ENCODE measurements around the gene FLAD1. TPM values are rescaled to one million over a fixed set of nuclear protein-coding genes. Genes with fewer than 3 reads are reported as not detected.
A peak's percentile ranks its signal among the peaks of the same experiment; 100 is the strongest.

FLAD1 gene
- total RNA-seq, 1 experiment from 2014 or later: 72.8 TPM

- ATAC-seq (peak; percentile 1; the same call in 1 of the 2 replicates), DNase-seq (ENCODE audit: low read depth, low spot score) (no peak)
- H3K27ac ChIP-seq (ENCODE audit: low read length): peak overlapping the region; percentile 99
- TF ChIP-seq SIN3A (IDR thresholded peaks at IDR 0.05; ENCODE audit: borderline replicate concordance, insufficient read depth, low read depth, low read length) (no peak), TCF7L2 (IDR thresholded peaks at IDR 0.05; ENCODE audit: low read depth, low read length) (no peak), POLR2AphosphoS5 (IDR thresholded peaks at IDR 0.05; ENCODE audit: low read depth, low read length) (peak; percentile 26; the same call in 1 of the 2 replicates), CTCF (IDR thresholded peaks at IDR 0.05) (no peak)
- TF ChIP-seq, protein P1, sequence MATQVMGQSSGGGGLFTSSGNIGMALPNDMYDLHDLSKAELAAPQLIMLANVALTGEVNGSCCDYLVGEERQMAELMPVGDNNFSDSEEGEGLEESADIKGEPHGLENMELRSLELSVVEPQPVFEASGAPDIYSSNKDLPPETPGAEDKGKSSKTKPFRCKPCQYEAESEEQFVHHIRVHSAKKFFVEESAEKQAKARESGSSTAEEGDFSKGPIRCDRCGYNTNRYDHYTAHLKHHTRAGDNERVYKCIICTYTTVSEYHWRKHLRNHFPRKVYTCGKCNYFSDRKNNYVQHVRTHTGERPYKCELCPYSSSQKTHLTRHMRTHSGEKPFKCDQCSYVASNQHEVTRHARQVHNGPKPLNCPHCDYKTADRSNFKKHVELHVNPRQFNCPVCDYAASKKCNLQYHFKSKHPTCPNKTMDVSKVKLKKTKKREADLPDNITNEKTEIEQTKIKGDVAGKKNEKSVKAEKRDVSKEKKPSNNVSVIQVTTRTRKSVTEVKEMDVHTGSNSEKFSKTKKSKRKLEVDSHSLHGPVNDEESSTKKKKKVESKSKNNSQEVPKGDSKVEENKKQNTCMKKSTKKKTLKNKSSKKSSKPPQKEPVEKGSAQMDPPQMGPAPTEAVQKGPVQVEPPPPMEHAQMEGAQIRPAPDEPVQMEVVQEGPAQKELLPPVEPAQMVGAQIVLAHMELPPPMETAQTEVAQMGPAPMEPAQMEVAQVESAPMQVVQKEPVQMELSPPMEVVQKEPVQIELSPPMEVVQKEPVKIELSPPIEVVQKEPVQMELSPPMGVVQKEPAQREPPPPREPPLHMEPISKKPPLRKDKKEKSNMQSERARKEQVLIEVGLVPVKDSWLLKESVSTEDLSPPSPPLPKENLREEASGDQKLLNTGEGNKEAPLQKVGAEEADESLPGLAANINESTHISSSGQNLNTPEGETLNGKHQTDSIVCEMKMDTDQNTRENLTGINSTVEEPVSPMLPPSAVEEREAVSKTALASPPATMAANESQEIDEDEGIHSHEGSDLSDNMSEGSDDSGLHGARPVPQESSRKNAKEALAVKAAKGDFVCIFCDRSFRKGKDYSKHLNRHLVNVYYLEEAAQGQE (IDR thresholded peaks at IDR 0.05; ENCODE audit: insufficient read depth in 1 of 2, low read depth in 2 of 2, low read length in 1 of 2): no peak
- intact Hi-C loops (cut with micrococcal nuclease; ENCODE audit: unreplicated experiment) (no loop called here), in situ Hi-C loops (cut with HindIII; ENCODE audit: low pct_unique_long_range_greater_than_20kb, low sequenced_read_pairs) (no loop called here)
- peaks cover 40% of the 10 kb centered on the region for H3K4me1 ChIP-seq (ENCODE audit: control insufficient read depth, insufficient read depth, low read length)
- no peaks in the 10 kb centered on the region for H3K9me3 ChIP-seq (ENCODE audit: control insufficient read depth, insufficient read depth, low read depth, low read length)
- ChIA-PET CTCF (no interaction called here), POLR2A (no interaction called here)
- H3K27me3 ChIP-seq (ENCODE audit: control insufficient read depth, insufficient read depth, low read length): no peaks in the 10 kb centered on the region
- H3K36me3 ChIP-seq (ENCODE audit: control insufficient read depth, insufficient read depth, low read length): peaks cover 5% of the 10 kb centered on the region; the same call in 1 of the 2 replicates
- H3K4me3 ChIP-seq (ENCODE audit: low read depth in 2 of 2, low read length in 2 of 2): peak overlapping the region; percentile 80 to 98; a peak in 3 of 4 replicates
- TSS peak; percentile 59 for BruUV-seq (replicated peaks)
Observed at GRCh38 chr1:155005076-155006011, 22.2 kb downstream of the FLAD1 start.

DNA sequence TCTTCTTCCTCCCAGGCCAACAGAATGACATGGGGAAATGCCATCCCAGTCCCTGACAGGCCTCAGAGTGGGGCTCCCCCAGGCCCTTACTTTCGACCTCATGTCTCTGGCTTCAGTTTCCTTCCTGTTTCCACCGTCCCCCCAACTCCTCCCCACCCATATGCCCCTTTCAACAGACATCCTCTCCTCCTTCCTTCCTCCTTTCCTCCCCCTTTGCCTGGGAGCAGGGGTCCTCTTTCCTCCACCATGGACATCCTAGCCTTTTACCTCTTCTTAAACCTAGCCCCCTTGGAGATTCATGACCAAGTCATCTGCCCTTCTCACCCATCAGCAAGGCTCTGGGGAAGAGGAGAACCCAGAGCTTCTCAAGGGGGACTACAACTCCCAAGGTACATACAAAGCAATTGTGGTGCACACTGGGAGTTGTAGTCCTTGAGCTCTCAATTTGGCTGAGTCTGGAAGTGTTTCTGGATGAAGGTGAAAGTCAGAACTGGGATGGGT, 23.5 kb downstream of the FLAD1 start:
- in situ Hi-C loops (cut with HindIII; ENCODE audit: low pct_unique_long_range_greater_than_20kb, low sequenced_read_pairs): no loop called here
- no peaks in the 10 kb centered on the region for H3K9me3 ChIP-seq (ENCODE audit: control insufficient read depth, insufficient read depth, low read depth, low read length)
- no peak overlapping the region for H3K4me3 ChIP-seq (ENCODE audit: low read depth in 2 of 2, low read length in 2 of 2)
- peaks cover 5% of the 10 kb centered on the region; the same call in 1 of the 2 replicates for H3K36me3 ChIP-seq (ENCODE audit: control insufficient read depth, insufficient read depth, low read length)
- no peaks in the 10 kb centered on the region for H3K27me3 ChIP-seq (ENCODE audit: control insufficient read depth, insufficient read depth, low read length)
- POLR2A ChIA-PET: interaction anchor here (0.7 kb wide), 1 partner anchor 16 kb away, joined by 3 read pairs; no protein-coding TSS in a partner anchor
- no peak for ATAC-seq
- no peak for TF ChIP-seq TCF7L2 (IDR thresholded peaks at IDR 0.05; ENCODE audit: low read depth, low read length)
- TF ChIP-seq CTCF (IDR thresholded peaks at IDR 0.05): no peak
- TF ChIP-seq SIN3A (IDR thresholded peaks at IDR 0.05; ENCODE audit: borderline replicate concordance, insufficient read depth, low read depth, low read length): no peak
- TF ChIP-seq, protein P1 (IDR thresholded peaks at IDR 0.05; ENCODE audit: insufficient read depth in 1 of 2, low read depth in 2 of 2, low read length in 1 of 2): no peak
- no peak for TF ChIP-seq POLR2AphosphoS5 (IDR thresholded peaks at IDR 0.05; ENCODE audit: low read depth, low read length)
- H3K27ac ChIP-seq (ENCODE audit: low read length): peak overlapping the region; percentile 87
- intact Hi-C loops (cut with micrococcal nuclease; ENCODE audit: unreplicated experiment): no loop called here
- no peak for DNase-seq (ENCODE audit: low read depth, low spot score)
- peaks cover 42% of the 10 kb centered on the region for H3K4me1 ChIP-seq (ENCODE audit: control insufficient read depth, insufficient read depth, low read length)
- BruUV-seq (replicated peaks): no TSS peak
- CTCF ChIA-PET: interaction anchor here (0.6 kb wide), 1 partner anchor 32 kb away, joined by 3 read pairs; no protein-coding TSS in a partner anchor

All from Panc1 (cell line).